ENCODE measurements around the gene PEX11G. TPM values are rescaled to one million over a fixed set of nuclear protein-coding genes. Genes with fewer than 3 reads are reported as not detected.

PEX11G gene
- total and polyA plus RNA-seq, 2 of the 8 experiments (the other 6 are each of a cell fraction or from before 2014, with no cell fraction given) = 2.1 to 4.3 TPM

DNA sequence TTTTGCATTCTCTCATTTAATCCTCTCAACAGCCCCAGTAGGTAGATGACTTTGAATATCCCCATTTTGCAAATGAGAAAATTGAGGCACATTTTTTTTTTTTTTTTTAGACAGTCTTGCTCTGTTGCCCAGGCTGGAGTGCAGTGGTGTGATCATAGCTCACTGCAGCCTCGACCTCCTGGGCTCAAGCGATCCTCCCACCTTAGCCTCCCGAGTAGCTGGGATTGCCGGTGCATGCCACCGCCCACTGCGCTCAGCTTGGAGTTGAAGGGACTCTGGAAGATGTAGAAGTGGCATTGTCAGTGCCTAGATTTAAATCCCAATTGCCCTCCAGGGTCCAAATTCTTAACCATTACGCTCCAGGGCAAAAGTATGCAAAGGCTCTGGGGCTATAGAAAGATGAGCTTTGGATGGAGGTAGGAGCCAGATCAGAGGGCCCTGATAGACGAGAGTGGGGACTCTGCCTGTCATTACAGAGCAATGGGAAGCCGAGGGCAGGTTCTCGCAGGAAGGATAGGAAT is 32.8 kb upstream of the PEX11G start:
- Histone ChIP-seq H2AFZ (ENCODE audit: low read length) (no peak overlapping the region), H3K4me3 (ENCODE audit: extremely low read depth in 1 of 4, insufficient read depth in 2 of 4, low read depth in 3 of 4, low read length in 4 of 4) (peak overlapping the region; percentile 35 to 79 (median 40); a peak in 7 of 8 replicates), H2BK5ac (ENCODE audit: low read depth, low read length) (no peak overlapping the region), H3K14ac (ENCODE audit: insufficient read length) (no peak overlapping the region), H3K56ac (replicated peaks; ENCODE audit: insufficient read length, low read depth, low read length) (no peak overlapping the region), H4K5ac (ENCODE audit: insufficient read length, low read depth, low read length) (peak overlapping the region; percentile 53), H3K23me2 (ENCODE audit: low read depth, low read length) (peaks cover 11% of the 10 kb centered on the region), H3K23ac (ENCODE audit: insufficient read length) (no peak overlapping the region), H3K4me2 (ENCODE audit: insufficient read depth in 1 of 2, low read depth in 2 of 2, low read length in 2 of 2) (peak overlapping the region; percentile 85 to 94), H2BK20ac (ENCODE audit: low read length) (no peak overlapping the region), H2BK120ac (replicated peaks; ENCODE audit: low read depth, low read length) (no peak overlapping the region), H3K9ac (replicated peaks in 1 of 4; ENCODE audit: extremely low read depth in 1 of 4, low read depth in 3 of 4, low read length in 3 of 4) (no peak overlapping the region; a peak in 1 of 7 replicates), H2AK5ac (ENCODE audit: low read depth, low read length) (no peak overlapping the region), H3K79me1 (ENCODE audit: low read depth, low read length) (peaks cover 5% of the 10 kb centered on the region; the same call in 1 of the 2 replicates), H3K27me3 (replicated peaks in 1 of 4; ENCODE audit: control insufficient read depth in 3 of 4, extremely low read depth in 1 of 4, insufficient read depth in 3 of 4, low read length in 3 of 4) (no peaks in the 10 kb centered on the region), H2BK12ac (ENCODE audit: low read depth, low read length) (no peak overlapping the region; the same call in 1 of the 2 replicates), H4K91ac (replicated peaks; ENCODE audit: insufficient read length, low read length) (peak overlapping the region; percentile 75), H4K8ac (ENCODE audit: extremely low read depth, insufficient read depth, low read length) (no peak overlapping the region), H3K79me2 (ENCODE audit: control insufficient read depth in 1 of 2, insufficient read depth in 2 of 2, low read length in 2 of 2) (peaks cover 0 to 8% of the 10 kb centered on the region in 2 experiments; a peak in 1 of 4 replicates), H4K20me1 (replicated peaks in 1 of 2; ENCODE audit: control insufficient read depth in 1 of 2, insufficient read depth in 2 of 2, low read length in 2 of 2) (peaks cover 1 to 2% of the 10 kb centered on the region in 2 experiments), H3K9me3 (ENCODE audit: insufficient read depth in 2 of 2, low read depth in 1 of 2, low read length in 1 of 2) (no peaks in the 10 kb centered on the region), H3K36me3 (ENCODE audit: control insufficient read depth in 2 of 4, insufficient read depth in 4 of 4, low read length in 3 of 4) (peaks cover 0 to 7% (median 3%) of the 10 kb centered on the region in 4 experiments; a peak in 1 of 8 replicates), H3K4me1 (replicated peaks in 1 of 4; ENCODE audit: control insufficient read depth in 3 of 4, insufficient read depth in 4 of 4, low read length in 3 of 4) (peaks cover 0 to 10% (median 3%) of the 10 kb centered on the region in 4 experiments; a peak in 4 of 7 replicates), H3K4ac (replicated peaks; ENCODE audit: insufficient read length, low read depth, low read length) (peak overlapping the region; percentile 10), H3K27ac (ENCODE audit: low read depth, low read length) (no peak overlapping the region), H2BK15ac (ENCODE audit: low read length) (no peak overlapping the region), H3K18ac (ENCODE audit: extremely low read depth, low read length) (0 out of 2 replicates have a peak overlapping the region, but pooled peaks have one; percentile 64)
- WGBS, 2 experiments (ENCODE audit: extremely low coverage in 1 of 2, insufficient coverage in 1 of 2, insufficient read length in 1 of 2, insufficient replicate concordance in 2 of 2, low coverage in 1 of 2, low lambda C conversion rate in 2 of 2, missing lambda C conversion rate in 1 of 2) = 50% methylated on average over 10 of the region's 10 CpGs; no CpG with 5 or more reads in 1 of the 2 experiments
- DNase-seq (ENCODE audit: low read depth in 1 of 2, low spot score in 2 of 2) = no peak
- FAIRE-seq = no peak
- no peak for TF ChIP-seq PHF8 (conservative IDR thresholded peaks at IDR 0.05; ENCODE audit: low read depth, low read length)
- no peak for TF ChIP-seq CHD1 (IDR thresholded peaks at IDR 0.05; ENCODE audit: low read depth, low read length)
- TF ChIP-seq CEBPB (IDR thresholded peaks at IDR 0.05; ENCODE audit: low read depth, low read length) = no peak
- no peak for TF ChIP-seq BCL11A (IDR thresholded peaks at IDR 0.05; ENCODE audit: low read depth in 2 of 2, low read length in 2 of 2)
- TF ChIP-seq JUND (IDR thresholded peaks at IDR 0.05; ENCODE audit: low read length) = no peak
- no peak for TF ChIP-seq CBX8 (IDR thresholded peaks at IDR 0.05; ENCODE audit: borderline replicate concordance, low read depth, low read length)
- TF ChIP-seq NANOG (IDR thresholded peaks at IDR 0.05; ENCODE audit: insufficient read depth, low read depth, low read length, poor library complexity, severe bottlenecking) = no peak
- TF ChIP-seq, protein P1, sequence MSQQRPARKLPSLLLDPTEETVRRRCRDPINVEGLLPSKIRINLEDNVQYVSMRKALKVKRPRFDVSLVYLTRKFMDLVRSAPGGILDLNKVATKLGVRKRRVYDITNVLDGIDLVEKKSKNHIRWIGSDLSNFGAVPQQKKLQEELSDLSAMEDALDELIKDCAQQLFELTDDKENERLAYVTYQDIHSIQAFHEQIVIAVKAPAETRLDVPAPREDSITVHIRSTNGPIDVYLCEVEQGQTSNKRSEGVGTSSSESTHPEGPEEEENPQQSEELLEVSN (IDR thresholded peaks at IDR 0.05) = no peak
- TF ChIP-seq EZH2 (IDR thresholded peaks at IDR 0.05; ENCODE audit: low read depth, low read length, severe bottlenecking) = no peak
- no peak for TF ChIP-seq KDM5A (IDR thresholded peaks at IDR 0.05; ENCODE audit: low read length)
- ChIA-PET CTCF (ENCODE audit: partially characterized antibody) (interaction anchor here (0.8 to 2.8 kb wide), 6 partner anchors 8 to 340 kb away, joined by 3 to 11 read pairs (median 4); partner anchors contain the start of gene PNPLA6), POLR2A (ENCODE audit: partially characterized antibody) (interaction anchor here (0.6 to 7.0 kb wide), 9 partner anchors 9 to 333 kb away, joined by 3 to 80 read pairs (median 4); partner anchors contain the start of genes PET100, PNPLA6 and XAB2)
